H4 (cell line): ENCODE data around the gene PFKP. TPM values are rescaled to one million over a fixed set of nuclear protein-coding genes. Genes with fewer than 3 reads are reported as not detected.
A peak's percentile ranks its signal among the peaks of the same experiment; 100 is the strongest.
"Not testable (repeated sequence)": the region's sequence is repeated elsewhere in the genome, so short reads cannot be mapped to it uniquely, and the experiment has no call there.

Experiments
- DNase-seq: peaks from one replicate; pipeline ENCODE4 v3.0.0-alpha.2; 2015; ENCODE audit warnings: low spot score
- total RNA-seq: library from RNA; depleted of rRNA; stranded (reverse); fragments of >200 nt; shearing (Covaris generic); gene quantifications from 2 replicates; pipeline ENCODE4 v1.2.3, GENCODE V29; 2014

The PFKP gene
- total RNA-seq, 1 experiment from 2014 or later = 98.8 TPM

DNA sequence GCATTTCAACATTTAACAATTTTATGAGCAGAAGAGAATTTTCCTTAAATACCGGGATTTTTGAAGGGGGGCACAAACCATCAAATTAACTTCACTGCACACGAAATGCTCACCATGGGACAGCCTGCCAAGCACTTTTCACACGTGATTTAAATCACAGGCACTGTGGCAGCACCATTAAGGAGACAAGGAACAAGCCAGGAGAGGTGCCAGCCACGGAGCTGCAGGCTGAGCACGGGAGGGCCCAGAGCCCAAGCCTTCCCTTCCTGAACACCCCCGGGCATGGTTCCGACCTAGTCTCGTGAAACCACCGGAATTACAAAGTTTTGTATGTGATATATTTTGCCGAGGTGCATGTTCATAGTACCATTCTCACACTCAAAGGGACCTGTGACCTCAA lies 91.8 kb downstream of the PFKP start:
- no peak for DNase-seq

- DNase-seq = no peak
Observed at GRCh38 chr10:3162533-3162932, 95.2 kb downstream of the PFKP start.

GRCh38 chr10:3163879-3164278 lies 96.5 kb downstream of the PFKP start:
- no peak for DNase-seq

DNA sequence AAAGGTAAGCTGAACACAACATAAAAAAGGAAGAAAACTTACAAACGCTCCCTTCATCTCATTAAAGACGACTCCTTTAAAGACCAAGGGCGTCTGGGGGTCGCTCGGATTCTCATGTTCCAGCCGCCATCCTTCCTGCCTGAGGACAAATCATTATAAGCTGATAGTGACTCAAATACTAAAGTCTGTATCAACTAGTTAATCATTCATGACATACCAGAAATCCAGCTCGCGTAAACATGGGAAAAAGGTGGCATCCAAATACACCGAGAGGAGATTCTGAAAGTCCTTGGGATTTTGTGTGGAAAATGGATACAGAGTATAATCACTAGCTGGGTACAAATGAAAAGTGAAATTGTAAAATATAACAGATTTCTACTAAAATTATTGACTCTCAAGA lies 97.8 kb downstream of the PFKP start:
- DNase-seq = no peak

GRCh38 chr10:3166496-3167290 lies 99.3 kb downstream of the PFKP start:
- DNase-seq = no peak

GRCh38 chr10:3167611-3168330 lies 100.4 kb downstream of the PFKP start:
- no peak for DNase-seq

- DNase-seq = no peak
Observed at GRCh38 chr10:3169271-3169670, 101.9 kb downstream of the PFKP start.

DNA sequence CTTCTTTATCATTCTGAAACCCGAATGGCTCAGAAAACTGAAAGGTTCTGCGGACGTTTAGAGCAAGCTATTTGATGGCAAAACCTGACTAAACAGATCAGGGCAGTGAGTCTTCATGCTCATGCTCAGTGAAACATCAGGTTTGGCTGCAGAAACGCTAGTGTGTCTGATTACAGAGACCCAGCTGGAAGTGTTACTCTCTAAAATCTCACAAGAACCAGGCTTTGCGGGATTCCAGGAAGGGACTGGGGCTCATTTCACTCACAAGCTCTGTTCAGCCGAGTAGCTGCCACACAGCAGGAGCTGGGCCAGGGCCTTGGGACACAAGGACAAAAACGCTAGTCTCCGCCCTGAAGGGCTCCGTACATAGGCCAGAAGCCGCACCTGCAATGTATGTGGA lies 102.3 kb downstream of the PFKP start:
- no peak for DNase-seq

GRCh38 chr10:3171488-3171887 lies 104.1 kb downstream of the PFKP start:
- not testable (repeated sequence) for DNase-seq

DNA sequence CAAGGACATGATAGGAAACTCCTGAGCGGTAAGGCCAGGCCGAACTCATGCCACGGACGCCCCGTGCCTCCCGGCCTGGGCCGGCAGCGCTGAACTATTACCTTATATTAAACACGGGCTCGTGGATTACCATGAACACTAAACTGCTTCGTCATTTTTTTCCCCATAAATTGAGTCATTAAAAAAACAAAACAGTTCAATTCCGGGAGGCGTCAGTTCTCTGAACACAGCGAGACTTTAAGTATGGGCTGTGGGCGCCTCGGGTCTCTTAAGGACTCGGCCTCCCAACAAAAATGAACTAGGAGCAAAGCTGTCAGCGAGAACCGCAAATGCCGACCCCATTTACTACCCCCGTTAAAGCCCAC lies 104.7 kb downstream of the PFKP start:
- DNase-seq = no peak

DNA sequence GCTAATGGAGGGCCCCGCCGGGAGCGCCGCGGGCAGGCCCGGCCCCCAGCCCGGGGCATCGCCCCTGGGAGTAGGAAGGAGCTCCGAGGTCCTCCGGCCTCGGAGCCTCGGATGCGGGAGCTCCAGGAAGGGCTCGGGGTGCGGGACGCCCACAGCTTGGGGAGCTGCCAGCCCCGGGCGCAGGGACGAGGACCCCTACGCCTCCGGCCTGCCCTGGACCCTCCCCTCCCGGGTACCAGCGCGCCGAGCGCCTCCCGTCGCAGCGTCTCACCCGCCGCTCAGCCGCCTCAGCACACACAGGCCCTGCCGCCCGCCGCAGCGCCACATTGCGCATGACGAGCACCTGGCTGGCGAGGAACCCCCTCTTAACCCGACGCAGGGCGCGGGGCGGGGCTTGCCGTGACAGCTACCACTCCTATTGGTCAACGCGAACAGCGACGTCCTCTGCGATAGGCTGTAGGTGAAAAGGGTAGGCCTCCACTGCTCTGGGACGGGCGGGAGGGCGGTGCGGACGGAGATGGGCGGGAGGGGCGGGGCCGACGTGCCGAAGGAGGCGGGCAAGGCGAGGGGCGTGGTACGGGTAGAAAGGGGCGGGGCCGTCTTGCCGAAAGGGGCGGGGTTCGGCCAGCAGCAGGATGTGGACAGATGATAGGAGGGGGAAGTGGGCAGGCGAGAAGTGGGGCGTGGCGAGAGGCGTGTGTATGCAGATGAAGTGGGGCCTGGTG lies 105.3 kb downstream of the PFKP start, which contains the start of gene PITRM1:
Gene PITRM1 (minus strand): TSS at position 337 of the 725 bp plus-strand sequence. CDS start 10 bp downstream, at position 327.
- peak; percentile 98 for DNase-seq

DNA sequence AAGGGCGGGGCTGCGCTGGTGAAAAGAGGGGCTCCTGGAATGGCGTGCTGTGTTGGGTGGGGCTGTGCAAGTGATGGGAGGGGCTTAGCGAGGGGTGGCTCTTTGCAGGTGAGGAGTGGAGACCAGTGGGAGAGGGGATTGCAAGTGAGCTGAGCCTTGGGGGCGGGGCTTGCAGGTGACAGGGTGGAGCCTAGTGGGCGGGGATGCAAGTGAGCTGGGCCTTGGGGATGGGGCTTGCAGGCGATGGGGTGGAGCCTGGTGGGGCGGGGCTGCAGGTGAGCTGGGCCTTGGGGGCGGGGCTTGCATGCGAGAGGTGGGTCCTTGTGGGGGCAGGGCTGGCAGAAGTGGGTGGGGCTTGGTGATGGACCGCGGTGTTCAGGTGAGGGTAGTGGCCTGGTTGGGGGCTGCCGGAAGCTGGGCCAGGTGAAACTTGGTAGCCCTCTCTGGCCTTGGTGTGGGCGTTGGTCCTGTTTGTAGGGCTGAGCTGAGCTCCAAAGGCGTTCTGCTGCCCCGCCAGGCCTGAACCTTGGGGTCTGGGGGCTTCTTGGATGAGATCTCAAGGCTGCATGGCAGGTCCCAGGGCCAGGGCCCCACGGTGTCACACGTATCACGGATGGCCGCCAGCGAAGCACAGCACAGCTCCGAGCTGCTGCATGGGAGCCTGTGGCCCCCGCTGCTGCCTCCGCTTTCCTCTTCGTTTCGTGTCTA lies 106.0 kb downstream of the PFKP start:
- DNase-seq = no peak

GRCh38 chr10:3178042-3178441 lies 110.7 kb downstream of the PFKP start:
- DNase-seq = no peak

DNA sequence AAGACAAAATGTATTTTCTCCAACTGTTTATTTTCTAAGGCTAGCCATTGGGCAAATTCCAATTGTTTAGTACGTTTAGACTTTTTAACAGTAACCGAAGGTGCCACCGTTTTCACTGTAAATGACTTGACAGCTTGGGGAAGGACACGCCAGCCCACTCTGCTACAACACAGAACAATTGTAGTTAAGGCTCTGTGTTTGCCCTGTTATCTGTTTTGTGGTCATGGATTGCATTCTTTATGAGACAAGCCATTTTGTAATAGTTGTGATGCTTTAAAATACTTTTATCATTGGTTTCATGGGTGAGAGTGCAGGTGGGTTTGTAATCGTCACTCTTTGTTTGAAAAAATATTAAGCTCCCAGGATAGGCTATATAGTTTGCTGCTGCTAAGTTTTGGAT lies 111.8 kb downstream of the PFKP start:
- DNase-seq = no peak

DNA sequence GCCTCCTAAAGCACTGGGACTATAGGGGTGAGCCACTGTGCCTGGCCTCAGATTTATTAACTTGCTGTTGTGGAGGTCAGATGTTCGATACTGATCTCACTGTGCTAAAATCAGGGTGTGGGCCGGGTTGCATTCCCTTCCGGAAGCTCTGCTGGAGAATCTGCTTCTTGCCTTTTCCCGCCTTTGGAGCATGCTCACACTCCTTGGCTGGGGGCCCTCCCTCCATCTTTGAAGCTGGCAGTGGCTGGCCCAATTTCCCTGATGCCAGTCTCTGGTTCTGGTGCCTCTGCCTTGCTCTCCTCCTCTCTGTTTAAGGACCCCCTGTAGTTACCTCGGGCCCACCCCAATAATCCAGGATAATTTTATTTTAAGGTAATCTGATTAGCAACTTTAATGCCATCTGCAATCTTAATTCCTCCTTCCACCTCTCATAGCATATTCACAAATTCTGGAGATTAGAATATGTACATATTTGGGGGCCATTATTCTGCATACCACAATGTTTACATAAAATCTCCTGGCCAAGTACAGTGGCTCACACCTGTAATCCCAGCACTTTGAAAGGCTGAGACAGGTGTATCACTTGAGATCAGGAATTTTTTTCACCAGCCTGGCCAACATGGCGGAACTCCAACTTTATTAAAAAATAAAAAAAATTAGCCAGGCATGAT lies 113.1 kb downstream of the PFKP start:
- DNase-seq = no peak

DNA sequence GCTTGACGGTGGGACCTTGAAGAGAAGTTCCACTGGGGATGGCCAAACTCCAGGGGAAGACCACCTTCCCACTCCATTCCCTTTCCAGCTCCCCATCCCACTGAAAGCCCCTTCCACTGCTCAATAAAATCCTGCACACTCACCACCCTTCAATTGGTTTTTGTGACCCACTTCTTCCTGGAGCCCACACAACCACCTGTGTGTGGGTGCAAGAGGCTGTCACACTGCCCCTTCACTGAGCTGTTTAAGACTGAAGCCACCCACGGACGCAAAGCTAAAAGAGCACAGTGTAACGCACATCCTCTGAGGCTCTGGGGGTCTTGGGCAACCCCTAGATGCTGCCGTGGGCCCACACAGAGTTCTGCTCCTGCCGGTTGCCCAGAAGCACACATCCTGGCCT lies 118.0 kb downstream of the PFKP start:
- DNase-seq = no peak

- DNase-seq = no peak
Observed at GRCh38 chr10:3186368-3186767, 119.0 kb downstream of the PFKP start.
